HG02798 (cell line): ENCODE results near the gene DPH7.
A peak's percentile ranks its signal among the peaks of the same experiment; 100 is the strongest.
"Not testable (repeated sequence)": the region's sequence is repeated elsewhere in the genome, so short reads cannot be mapped to it uniquely, and the experiment has no call there.

Experiments
- ATAC-seq: cut with Tn5 transposase; IDR thresholded peaks from one replicate; pipeline ENCODE4 v1.9.1; 2021; ENCODE audit warnings: mild to moderate bottlenecking; ENCODE audit not compliant: unreplicated experiment, poor library complexity

The DPH7 gene

GRCh38 chr9:137551264-137552021 is 27.3 kb downstream of the DPH7 start, which contains the start of gene MRPL41:
MRPL41 (plus strand) TSS chr9:137551879; CDS start chr9:137552082, 203 bp downstream.
- ATAC-seq: peak; percentile 92

GRCh38 chr9:137550958-137551263 is 27.8 kb downstream of the DPH7 start:
- ATAC-seq: not testable (repeated sequence)

- ATAC-seq: no peak
Measured at GRCh38 chr9:137550231-137550621, 28.5 kb downstream of the DPH7 start, which contains the start of gene PNPLA7. PNPLA7 (minus strand) TSS chr9:137550402; CDS start chr9:137550197, 205 bp downstream.

- no peak for ATAC-seq
Measured at GRCh38 chr9:137547687-137548543, 30.8 kb downstream of the DPH7 start.

GRCh38 chr9:137545123-137545522 is 33.6 kb downstream of the DPH7 start:
- no peak for ATAC-seq

GRCh38 chr9:137544176-137544760 is 34.5 kb downstream of the DPH7 start:
- no peak for ATAC-seq

GRCh38 chr9:137543237-137543963 is 35.3 kb downstream of the DPH7 start:
- no peak for ATAC-seq

GRCh38 chr9:137542486-137542885 is 36.2 kb downstream of the DPH7 start:
- no peak for ATAC-seq

GRCh38 chr9:137540536-137540935 is 38.2 kb downstream of the DPH7 start:
- no peak for ATAC-seq

- no peak for ATAC-seq
Measured at GRCh38 chr9:137538058-137538457, 40.7 kb downstream of the DPH7 start.

GRCh38 chr9:137536594-137537131 is 42.1 kb downstream of the DPH7 start:
- not testable (repeated sequence) for ATAC-seq

GRCh38 chr9:137535120-137535428 is 43.7 kb downstream of the DPH7 start:
- no peak for ATAC-seq

GRCh38 chr9:137534256-137535119 is 44.2 kb downstream of the DPH7 start:
- ATAC-seq: no peak

- ATAC-seq: not testable (repeated sequence)
Measured at GRCh38 chr9:137532891-137533468, 45.7 kb downstream of the DPH7 start.

GRCh38 chr9:137531099-137531765 is 47.5 kb downstream of the DPH7 start:
- ATAC-seq: no peak

GRCh38 chr9:137530331-137530730 is 48.4 kb downstream of the DPH7 start:
- ATAC-seq: no peak

- ATAC-seq: no peak
Measured at GRCh38 chr9:137524981-137525317, 53.8 kb downstream of the DPH7 start.

GRCh38 chr9:137524161-137524980 is 54.4 kb downstream of the DPH7 start:
- ATAC-seq: no peak
